H1 (cell line): Measurements from ENCODE around the gene SRM. TPM values are rescaled to one million over a fixed set of nuclear protein-coding genes. Genes with fewer than 3 reads are reported as not detected.

Source experiments
- CHD1 ChIP-seq: IDR thresholded peaks from 2 replicates; pipeline ENCODE4 v1.6.1; 2012; ENCODE audit warnings: low read depth, low read length, improper control_type of control experiment
- CHD7 ChIP-seq: fragments of 300-600 bp; sonication (generic); IDR thresholded peaks from 2 replicates; pipeline ENCODE4 v1.7.1; 2012; ENCODE audit warnings: low read length, moderate library complexity, mild to moderate bottlenecking, inconsistent platforms; ENCODE audit not compliant: insufficient replicate concordance
- CTCF ChIP-seq, 3 experiments: IDR thresholded peaks; 1 replicate in 2 of 3; 2 replicates in 1 of 3; pipeline versions ENCODE4 v1.5.1 to v1.6.1; 2011; ENCODE audit warnings: low read length in 3 of 3, mild to moderate bottlenecking in 3 of 3, inconsistent platforms in 2 of 3, low read depth in 1 of 3, moderate library complexity in 1 of 3; ENCODE audit not compliant: insufficient read depth in 1 of 3; ENCODE audit errors: control extremely low read depth in 1 of 3
- MAX ChIP-seq: IDR thresholded peaks from 2 replicates; pipeline ENCODE4 v1.6.1; 2012; ENCODE audit warnings: inconsistent platforms
- PHF8 ChIP-seq: fragments of 200-600 bp; sonication (generic); conservative IDR thresholded peaks from 2 replicates; pipeline ENCODE4 v1.7.1; 2012; ENCODE audit warnings: low read depth, mild to moderate bottlenecking, inconsistent platforms, low read length, moderate library complexity
- RNF2 ChIP-seq: fragments of 200-900, 300-1000 bp; sonication (generic); IDR thresholded peaks from 2 replicates; pipeline ENCODE4 v1.7.1; 2016; ENCODE audit warnings: borderline replicate concordance, low read depth, mild to moderate bottlenecking, antibody characterized with exemption, low read length; ENCODE audit not compliant: poor library complexity, severe bottlenecking; ENCODE audit errors: missing control alignments
- SIRT6 ChIP-seq: IDR thresholded peaks from one replicate; pipeline ENCODE4 v1.7.1; 2012; ENCODE audit warnings: low read length, inconsistent platforms
- SP2 ChIP-seq: IDR thresholded peaks from 2 replicates; pipeline ENCODE4 v1.6.1; 2012; ENCODE audit warnings: mild to moderate bottlenecking, low read length, inconsistent platforms
- YY1 ChIP-seq: IDR thresholded peaks from 2 replicates; pipeline ENCODE4 v1.6.1; 2011; ENCODE audit warnings: low read depth, mild to moderate bottlenecking, low read length
- polyA plus RNA-seq, 7 experiments: library from polyadenylated mRNA; depleted of rRNA in 3 of 7; stranded (reverse) in 5 of 7; unstranded in 2 of 7; fragments of >200 nt in 5 of 7; fragments of 200-250 nt in 2 of 7; gene quantifications; 1 replicate in 5 of 7; 2 replicates in 1 of 7; 4 replicates in 1 of 7; pipeline versions ENCODE4 v1.2.1 to v1.2.3, GENCODE V29; 2011 to 2013; ENCODE audit warnings: missing spikeins in 2 of 7, mixed read lengths in 2 of 7
- total RNA-seq: library from RNA; stranded (reverse); fragmentation: NEBNext Ultra II Directional; extraction: Animal tissue kit (Norgen Biotek cat#: 25700); gene quantifications from 2 replicates; pipeline ENCODE4 v1.2.1, GENCODE V29; 2021

The SRM gene
- total and polyA plus RNA-seq, 2 of the 8 experiments (the other 6 are each of a cell fraction or from before 2014, with no cell fraction given): 110 to 208 TPM

GRCh38 chr1:11030865-11031264 lies 29.0 kb downstream of the SRM start (continued):
- TF ChIP-seq CHD7: no peak
- no peak for TF ChIP-seq PHF8
- no peak for TF ChIP-seq CTCF (IDR thresholded peaks at IDR 0.05; ENCODE audit: control extremely low read depth in 1 of 3, insufficient read depth in 1 of 3, low read depth in 1 of 3, low read length in 3 of 3)
- no peak for TF ChIP-seq SIRT6
- TF ChIP-seq SP2: no peak
- TF ChIP-seq RNF2: no peak
- no peak for TF ChIP-seq CHD1
- TF ChIP-seq MAX: no peak
- no peak for TF ChIP-seq YY1
